K562 (cell line): ENCODE data around the gene CRYBB2. TPM values are rescaled to one million over a fixed set of nuclear protein-coding genes. Genes with fewer than 3 reads are reported as not detected.

Experiments
- ATAC-seq: fragments of 200-7000 bp; cut with Tn5 transposase; 3 replicates; pipeline ENCODE4 v1.9.1; 2020; ENCODE audit warnings: moderate library complexity
- BruUV-seq: library from RNA; stranded (reverse); fragments of 400-500 nt; replicated peaks from 2 replicates; lab custom pipeline; 2021; lab: Mats Ljungman, UMichigan
- CTCF ChIA-PET: fragments of 300-600 bp; formaldehyde crosslinking; extraction: SDS; loops from one replicate; lab custom pipeline; 2021; ENCODE audit warnings: low intra/inter-chr PET ratio; lab: Yijun Ruan, JAX
- POLR2A ChIA-PET: fragments of 300-600, 350-650 bp; sonication (Branson Sonifier 250); formaldehyde crosslinking; extraction: SDS; loops from one replicate; lab custom pipeline; 2021; ENCODE audit warnings: antibody characterized with exemption, inconsistent platforms; lab: Yijun Ruan, JAX
- DNase-seq, 4 experiments: peaks; one replicate each; pipeline versions ENCODE4 v3.0.0 to v3.0.0-alpha.2; 2011 to 2018; ENCODE audit warnings: low spot score in 3 of 4, mixed read lengths in 3 of 4; ENCODE audit errors: extremely low read depth in 1 of 4
- FAIRE-seq: peaks from 2 replicates; lab custom pipeline; 2011; peaks lifted over from hg19 to GRCh38; lab: Jason Lieb, UNC
- H2AFZ ChIP-seq: 2 replicates; pipeline ENCODE4 v1.6.0; 2011; ENCODE audit warnings: low read depth, low read length, control low read depth, inconsistent platforms
- H3K27ac ChIP-seq: fragments of 200-600 bp; 3 replicates; pipeline ENCODE4 v1.8.0; 2011; ENCODE audit warnings: low read depth, mild to moderate bottlenecking, control low read depth, inconsistent platforms, low read length, moderate library complexity, mixed read lengths; ENCODE audit errors: extremely low read depth
- H3K27me3 ChIP-seq, 2 experiments: fragments of 300-600 bp in 1 of 2; 2 replicates in 1 of 2; 3 replicates in 1 of 2; pipeline versions ENCODE4 v1.6.0 to v1.8.0; 2011; ENCODE audit warnings: inconsistent platforms in 2 of 2, low read length in 2 of 2, mild to moderate bottlenecking in 1 of 2, mixed read lengths in 1 of 2, moderate library complexity in 1 of 2; ENCODE audit not compliant: control insufficient read depth in 2 of 2, insufficient read depth in 2 of 2
- H3K36me3 ChIP-seq: fragments of 300-600 bp; 3 replicates; pipeline ENCODE4 v1.8.0; 2011; ENCODE audit warnings: mild to moderate bottlenecking, low read length, inconsistent platforms; ENCODE audit not compliant: control insufficient read depth, insufficient read depth
- H3K4me1 ChIP-seq, 2 experiments: fragments of 200-600 bp in 1 of 2; replicated peaks in 1 of 2; 2 replicates in 1 of 2; 3 replicates in 1 of 2; pipeline versions ENCODE4 v1.5.1 to v1.8.0; 2011; ENCODE audit warnings: inconsistent platforms in 2 of 2, low read length in 2 of 2, mild to moderate bottlenecking in 1 of 2, mixed read lengths in 1 of 2, moderate library complexity in 1 of 2; ENCODE audit not compliant: control insufficient read depth in 2 of 2, insufficient read depth in 2 of 2
- H3K4me2 ChIP-seq: 2 replicates; pipeline ENCODE4 v1.6.1; 2011; ENCODE audit warnings: low read length, control low read depth, inconsistent platforms, mixed read lengths; ENCODE audit not compliant: insufficient read depth
- H3K4me3 ChIP-seq: fragments of 200-600 bp; sonication (generic), shearing (Covaris generic); 2 replicates; pipeline ENCODE4 v1.5.1; 2016; ENCODE audit warnings: control low read depth, inconsistent platforms
- H3K79me2 ChIP-seq: fragments of 200-600 bp; 3 replicates; pipeline ENCODE4 v1.8.0; 2011; ENCODE audit warnings: low read length, inconsistent platforms; ENCODE audit not compliant: control insufficient read depth, insufficient read depth
- H3K9ac ChIP-seq, 2 experiments: 2 replicates each; pipeline versions ENCODE4 v1.6.0 to v1.6.1; 2011; ENCODE audit warnings: low read depth in 2 of 2, low read length in 2 of 2, control low read depth in 1 of 2, inconsistent platforms in 1 of 2, mild to moderate bottlenecking in 1 of 2, mixed read lengths in 1 of 2; ENCODE audit not compliant: insufficient read depth in 1 of 2
- H3K9me1 ChIP-seq: one replicate; pipeline ENCODE4 v1.6.0; 2011; ENCODE audit warnings: inconsistent platforms, mild to moderate bottlenecking, low read length, moderate library complexity; ENCODE audit not compliant: control insufficient read depth, insufficient read depth
- H3K9me3 ChIP-seq: replicated peaks from 2 replicates; pipeline ENCODE4 v1.5.1; 2011; ENCODE audit warnings: low read depth, low read length, inconsistent platforms; ENCODE audit not compliant: control insufficient read depth, insufficient read depth
- H4K20me1 ChIP-seq: replicated peaks from 2 replicates; pipeline ENCODE4 v1.6.1; 2011; ENCODE audit warnings: low read length, inconsistent platforms, mixed read lengths; ENCODE audit not compliant: control insufficient read depth, insufficient read depth
- THRAP3 ChIP-seq: fragments of 450-650 bp; IDR thresholded peaks from 2 replicates; pipeline ENCODE4 v1.6.1; 2016; ENCODE audit warnings: mild to moderate bottlenecking, inconsistent platforms, borderline replicate concordance
- ZNF512 ChIP-seq: IDR thresholded peaks from 2 replicates; pipeline ENCODE4 v1.6.1; 2016; ENCODE audit warnings: missing genetic modification characterization, missing compliant biosample characterization
- WGBS: fragments of 100-300 bp; shearing (Covaris generic); methylation state at CpG from one replicate; pipeline ENCODE4 v1.1.6; 2016; ENCODE audit warnings: low coverage, mixed read lengths; ENCODE audit not compliant: insufficient coverage; ENCODE audit errors: missing lambda C conversion rate; 5-methylcytosine and 5-hydroxymethylcytosine counted together
- in situ Hi-C: fragments of 300-500 bp; cut with MboI; formaldehyde crosslinking; loops from 4 replicates; pipeline ENCODE4 v1.15.0; 2018; ENCODE audit warnings: inconsistent platforms, mixed read lengths
- intact Hi-C: fragments of 100-400 bp; cut with micrococcal nuclease; formaldehyde crosslinking; loops from 2 replicates; pipeline ENCODE4 v1.14.2; 2022
- polyA plus RNA-seq, 8 experiments: library from polyadenylated mRNA; depleted of rRNA in 4 of 8; stranded (reverse) in 5 of 8; unstranded in 3 of 8; fragments of >200 nt; fragmentation: Nextera tagmentation in 2 of 8; fragmentation: Illumina TruSeq in 1 of 8; extraction: Ambion mirVana in 2 of 8; extraction: Trizol in 1 of 8; gene quantifications; 2 replicates each; pipeline versions ENCODE4 v1.2.1 to v1.2.3, GENCODE V29; 2011 to 2014; ENCODE audit warnings: inconsistent platforms in 1 of 8, missing spikeins in 1 of 8
- total RNA-seq, 7 experiments: library from RNA; depleted of rRNA in 6 of 7; stranded (reverse); fragments of >200 nt in 6 of 7; fragmentation: Illumina TruSeq in 2 of 7; extraction: Trizol in 2 of 7; gene quantifications; 2 replicates each; pipeline versions ENCODE4 v1.2.1 to v1.2.3, GENCODE V29; 2011 to 2021; ENCODE audit warnings: low replicate concordance in 1 of 7

CRYBB2 gene
- total and polyA plus RNA-seq, 9 of the 15 experiments (the other 6 are each of a cell fraction or from before 2014, with no cell fraction given) = not detected

GRCh38 chr22:25182131-25183110 lies 37.0 kb upstream of the CRYBB2 start:
- Histone ChIP-seq H3K4me3 (no peak overlapping the region), H2AFZ (no peak overlapping the region), H3K27ac (no peak overlapping the region), H3K4me1 (no peaks in the 10 kb centered on the region), H3K79me2 (no peaks in the 10 kb centered on the region), H3K9ac (no peak overlapping the region), H3K9me3 (no peaks in the 10 kb centered on the region), H3K4me2 (no peak overlapping the region), H4K20me1 (no peaks in the 10 kb centered on the region), H3K36me3 (no peaks in the 10 kb centered on the region), H3K27me3 (peaks cover 0 to 22% of the 10 kb centered on the region in 2 experiments; a peak in 2 of 5 replicates), H3K9me1 (no peaks in the 10 kb centered on the region)
- DNase-seq = no peak
- FAIRE-seq = no peak
- intact Hi-C loops = no loop called here
- no TSS peak for BruUV-seq
- POLR2A ChIA-PET = no interaction called here
- in situ Hi-C loops = no loop called here
- no peak for ATAC-seq
- 3% methylated on average over 5 of the region's 10 CpGs for WGBS
- TF ChIP-seq ZNF512 (tag) (peak; percentile 34; the same call in 1 of the 2 replicates), THRAP3 (no peak)
- CTCF ChIA-PET = no interaction called here
